Hypothalamus (tissue), 51 donors: ENCODE data around the gene C1QL2.

Experiments
- DNase-seq, 51 donors: peaks; one replicate each; lab custom pipeline; 2025; lab: John Stamatoyannopoulos, UW

Gene C1QL2

GRCh38 chr2:119144806-119145205 lies 13.7 kb downstream of the C1QL2 start:
- DNase-seq = no peak

DNA sequence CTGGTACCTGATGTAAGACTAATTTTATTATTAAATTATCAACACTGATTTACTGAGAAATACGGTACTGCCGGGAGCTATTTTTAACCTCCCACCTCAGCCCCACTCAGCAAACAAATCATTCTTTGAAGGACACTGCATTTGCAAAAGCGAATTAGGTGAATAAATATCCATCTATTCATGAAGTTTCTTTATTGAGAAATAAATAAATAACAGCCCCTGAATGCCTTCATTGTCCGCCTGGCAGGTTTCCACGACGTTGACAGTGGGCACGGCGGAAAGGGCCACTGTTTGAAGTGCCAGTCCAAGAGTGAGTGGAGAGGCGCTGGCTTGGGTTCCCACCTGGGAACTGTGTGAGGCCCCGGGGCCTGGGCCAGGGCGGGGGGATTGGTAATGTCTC lies 15.7 kb downstream of the C1QL2 start:
- DNase-seq = peak in 44 of 51 donors; percentile 11 to 84 (median 58)

DNA sequence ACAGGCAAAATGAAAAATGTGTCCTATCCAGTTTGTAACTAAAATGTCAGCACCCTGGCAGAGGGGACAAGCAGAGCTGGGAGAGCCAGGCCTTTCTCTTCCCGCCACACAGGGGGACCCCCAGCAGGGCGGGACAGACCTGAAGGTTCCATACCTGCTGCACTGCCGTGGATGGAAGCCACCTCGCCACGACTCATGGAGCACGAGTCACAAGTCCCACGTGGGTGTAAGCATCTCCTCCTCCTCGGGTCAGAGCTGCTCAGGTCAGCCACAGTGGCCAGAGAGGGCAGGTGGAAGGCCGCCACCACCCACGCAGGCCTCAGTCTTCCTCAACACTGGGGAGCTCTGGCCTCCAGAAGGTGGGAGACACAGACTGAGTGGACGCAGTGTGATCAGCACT lies 21.0 kb downstream of the C1QL2 start:
- DNase-seq = no peak

DNA sequence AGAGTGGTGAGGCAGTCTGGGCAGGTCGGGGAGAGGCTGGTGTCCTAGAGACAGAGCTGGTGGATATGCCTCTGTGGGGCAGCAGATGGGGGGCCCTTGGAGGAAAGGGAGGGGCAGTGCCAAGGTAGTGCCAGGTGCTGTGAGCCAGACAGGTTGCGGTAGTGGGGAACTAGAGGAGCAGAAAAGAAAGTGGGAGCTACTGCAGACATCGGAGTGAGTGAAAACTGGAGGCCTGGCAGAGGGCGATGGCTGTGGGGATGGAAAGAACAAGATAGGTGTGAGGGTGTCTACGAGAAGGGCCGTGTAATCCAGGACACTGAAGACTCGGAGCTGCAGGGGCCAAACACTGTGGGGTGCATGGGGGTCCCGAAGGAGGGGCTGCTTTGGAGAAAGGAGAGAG lies 21.7 kb downstream of the C1QL2 start:
- DNase-seq = no peak

GRCh38 chr2:119136093-119136492 lies 22.5 kb downstream of the C1QL2 start:
- no peak for DNase-seq

GRCh38 chr2:119134775-119135174 lies 23.8 kb downstream of the C1QL2 start:
- no peak for DNase-seq

GRCh38 chr2:119126650-119127049 lies 31.9 kb downstream of the C1QL2 start:
- DNase-seq = no peak

GRCh38 chr2:119123389-119123788 lies 35.2 kb downstream of the C1QL2 start:
- DNase-seq = peak in 3 of 51 donors; percentile 6 to 32 (median 18)

DNA sequence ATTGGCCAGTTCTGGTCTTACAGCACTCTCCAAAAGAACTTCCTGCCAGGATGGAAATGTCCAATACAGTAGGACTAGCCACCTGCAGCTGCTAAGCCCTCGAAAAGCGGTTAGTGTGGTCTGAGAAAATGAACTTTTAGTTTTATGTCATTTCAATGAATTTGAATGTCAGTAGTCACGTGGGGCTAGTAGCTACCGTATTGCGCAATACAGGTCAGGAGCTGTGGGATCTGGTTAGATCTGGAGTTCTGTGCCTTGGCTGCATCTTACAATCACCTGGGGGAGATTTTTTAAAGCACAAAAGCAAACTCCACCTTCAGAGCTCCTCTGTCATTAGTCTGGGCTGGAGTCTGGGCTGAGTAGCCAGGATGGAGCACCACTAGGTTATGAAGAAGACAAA lies 35.9 kb downstream of the C1QL2 start:
- no peak for DNase-seq

- no peak for DNase-seq
Observed at GRCh38 chr2:119119999-119120756, 38.4 kb downstream of the C1QL2 start.

DNA sequence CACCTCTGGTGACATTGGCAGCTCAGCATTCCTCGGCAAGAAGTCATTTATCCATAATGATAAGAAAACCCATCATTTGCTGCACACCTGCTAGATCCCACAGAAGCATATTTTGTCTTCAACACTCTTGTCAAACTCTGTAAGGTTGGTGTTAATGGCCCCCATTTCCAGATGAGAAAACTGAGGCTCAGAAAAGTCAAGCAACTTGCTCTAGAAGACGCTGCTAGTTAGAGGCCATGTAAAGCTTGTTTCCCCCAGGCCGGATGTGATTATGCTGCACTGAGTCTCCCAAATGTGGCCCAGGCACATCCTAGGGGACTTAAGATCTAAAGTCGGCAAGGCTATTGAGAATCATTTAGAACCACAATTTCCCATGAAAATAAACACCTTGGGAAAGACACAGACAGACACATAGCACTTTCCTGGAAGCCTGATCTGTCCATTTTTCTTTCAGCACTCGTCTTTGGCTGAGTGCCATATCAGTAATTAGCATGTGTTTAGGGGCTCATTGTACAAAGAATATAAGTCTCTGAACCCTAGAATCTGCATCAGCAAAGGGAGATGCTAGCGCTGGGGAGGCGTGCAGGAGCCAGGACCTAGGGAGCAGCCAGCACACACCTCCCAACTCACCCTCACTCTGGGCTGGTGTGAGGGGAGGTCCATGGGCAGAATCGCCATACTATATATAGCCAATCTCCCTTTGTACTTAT lies 39.3 kb downstream of the C1QL2 start:
- no peak for DNase-seq

- no peak for DNase-seq
Observed at GRCh38 chr2:119117891-119118882, 40.4 kb downstream of the C1QL2 start.

DNA sequence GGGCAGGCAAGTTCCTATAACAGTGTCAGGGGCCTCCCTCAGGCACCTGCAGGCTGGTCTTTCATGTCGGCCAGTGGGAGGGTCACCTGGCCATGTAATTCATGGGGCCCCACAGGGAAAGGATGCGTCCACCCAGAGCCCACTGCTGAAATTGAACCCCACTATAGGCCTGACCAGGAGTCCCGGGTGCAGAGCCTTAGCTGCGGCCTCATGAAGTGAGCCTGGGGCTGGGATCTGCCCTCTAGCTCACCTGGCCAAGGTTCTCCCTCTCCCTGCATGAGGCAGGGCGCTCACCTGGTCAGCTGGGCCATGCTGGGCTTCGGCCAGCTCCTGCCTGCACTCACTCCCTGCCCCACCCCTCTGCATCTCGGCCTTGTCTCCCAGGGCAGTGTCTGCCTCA lies 41.1 kb downstream of the C1QL2 start:
- DNase-seq = no peak

- no peak for DNase-seq
Observed at GRCh38 chr2:119116411-119117295, 41.9 kb downstream of the C1QL2 start.

GRCh38 chr2:119114266-119114665 lies 44.3 kb downstream of the C1QL2 start:
- DNase-seq = no peak

DNA sequence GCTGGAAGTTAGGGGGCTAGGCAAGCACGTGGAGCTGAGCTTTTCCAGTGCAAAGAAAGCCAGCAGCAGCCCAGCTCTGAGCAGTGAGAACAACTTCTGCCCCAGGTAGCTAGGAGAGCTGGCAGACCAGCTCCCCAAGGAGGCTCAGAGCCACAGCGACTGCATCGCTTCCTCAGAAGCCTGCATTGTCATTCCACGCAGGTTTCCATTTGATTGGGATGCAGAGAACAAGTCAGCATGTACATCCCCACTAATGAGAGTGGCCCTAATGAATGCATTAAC lies 45.1 kb downstream of the C1QL2 start:
- no peak for DNase-seq

DNA sequence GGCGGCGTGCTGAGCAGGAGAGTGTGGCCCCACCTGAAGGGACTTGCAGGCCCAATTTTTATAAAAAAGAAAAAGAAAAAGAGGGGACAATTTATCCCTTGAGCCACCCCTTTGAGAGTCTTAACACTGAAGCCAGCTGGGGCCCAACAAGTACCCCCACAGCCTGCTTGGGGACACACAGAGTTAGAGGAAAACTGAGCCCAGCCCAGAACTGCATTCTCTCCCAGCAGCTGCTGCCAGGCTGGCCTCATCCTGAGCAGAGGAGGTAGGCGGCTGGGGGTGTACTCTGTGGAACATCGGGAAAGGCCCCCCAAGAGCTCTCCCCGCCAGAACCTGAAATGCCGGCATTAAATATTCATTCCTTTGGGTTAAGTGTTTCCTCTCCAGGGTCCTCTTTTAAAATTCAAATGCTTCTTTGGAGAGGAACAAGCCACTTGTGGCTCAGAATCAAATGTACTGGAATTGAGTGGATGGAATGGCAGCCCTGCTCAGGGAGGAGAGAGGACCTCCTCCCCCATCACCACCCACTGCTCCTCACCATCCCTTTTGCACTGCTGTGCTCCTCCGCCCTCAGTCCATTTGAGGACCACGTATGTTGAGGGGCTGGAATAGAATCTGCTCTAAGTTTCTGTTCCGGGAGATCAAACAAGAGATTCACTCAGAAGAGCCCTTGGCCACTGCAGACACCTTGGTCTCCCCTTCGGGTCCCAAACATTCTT lies 45.6 kb downstream of the C1QL2 start:
- no peak for DNase-seq

GRCh38 chr2:119112230-119112629 lies 46.3 kb downstream of the C1QL2 start:
- no peak for DNase-seq

- DNase-seq = no peak
Observed at GRCh38 chr2:119111115-119111975, 47.2 kb downstream of the C1QL2 start.
